Measurements from ENCODE around the gene SSBP3. TPM values are rescaled to one million over a fixed set of nuclear protein-coding genes. Genes with fewer than 3 reads are reported as not detected.

Gene SSBP3
- total and polyA plus RNA-seq, 4 donors = 7.7 to 24.7 (median 17.3) TPM

DNA sequence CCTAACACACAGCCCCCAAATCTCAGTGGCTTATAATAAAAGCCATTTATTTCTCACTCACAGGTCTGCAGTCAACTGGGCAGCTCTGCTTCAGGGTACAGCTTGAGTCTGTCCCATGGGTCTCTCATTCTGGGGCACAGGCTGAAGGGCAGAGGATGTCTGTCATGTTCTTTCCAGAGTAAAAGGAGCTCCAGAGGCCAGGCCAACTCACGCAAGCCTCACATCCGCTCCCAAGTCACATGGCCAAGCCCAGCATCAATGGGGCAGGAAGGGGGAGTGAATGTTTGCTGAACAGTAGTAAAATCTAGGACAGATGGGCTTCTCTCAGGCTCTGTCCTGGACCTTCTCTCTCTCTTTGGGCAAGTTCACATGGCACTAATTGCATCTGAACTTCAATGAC, 7.1 kb upstream of the SSBP3 start:
- Histone ChIP-seq H3K36me3 (ENCODE audit: control insufficient read depth in 4 of 4, insufficient read depth in 3 of 4, low read depth in 1 of 4, low read length in 3 of 4) (no peaks in the 10 kb centered on the region), H3K9ac (ENCODE audit: low read depth in 1 of 2, low read length in 2 of 2) (no peak overlapping the region), H3K27ac (ENCODE audit: low read depth in 1 of 2, low read length in 2 of 2) (peak overlapping the region in 1 of 2 donors; percentile 18), H3K9me3 (ENCODE audit: control insufficient read depth in 4 of 4, low read length in 3 of 4) (no peaks in the 10 kb centered on the region), H3K4me3 (ENCODE audit: low read depth in 1 of 3, low read length in 3 of 3) (no peak overlapping the region), H3K27me3 (ENCODE audit: control insufficient read depth in 4 of 4, insufficient read depth in 4 of 4, low read length in 3 of 4) (no peaks in the 10 kb centered on the region), H3K4me1 (ENCODE audit: control insufficient read depth in 4 of 4, insufficient read depth in 4 of 4, low read length in 3 of 4) (peaks cover 1 to 8% (median 5%) of the 10 kb centered on the region in 4 donors)
- no peak for DNase-seq (ENCODE audit: low spot score)
- TF ChIP-seq JUND (IDR thresholded peaks at IDR 0.05) (no peak), TAF1 (conservative IDR thresholded peaks at IDR 0.05) (no peak), HNF4A (conservative IDR thresholded peaks at IDR 0.05) (no peak), SP1 (IDR thresholded peaks at IDR 0.05) (peak; percentile 38), FOXA2 (IDR thresholded peaks at IDR 0.05) (no peak), NR2F2 (IDR thresholded peaks at IDR 0.05) (peak; percentile 64), YY1 (IDR thresholded peaks at IDR 0.05) (no peak), RAD21 (IDR thresholded peaks at IDR 0.05) (peak in 1 of 2 donors; percentile 12), HNF4G (IDR thresholded peaks at IDR 0.05) (no peak), GABPA (IDR thresholded peaks at IDR 0.05 in 1 of 2, conservative IDR thresholded peaks at IDR 0.05 in 1 of 2) (no peak), RXRA (IDR thresholded peaks at IDR 0.05) (no peak), FOXA1 (IDR thresholded peaks at IDR 0.05) (no peak)
- TF ChIP-seq, protein P1, sequence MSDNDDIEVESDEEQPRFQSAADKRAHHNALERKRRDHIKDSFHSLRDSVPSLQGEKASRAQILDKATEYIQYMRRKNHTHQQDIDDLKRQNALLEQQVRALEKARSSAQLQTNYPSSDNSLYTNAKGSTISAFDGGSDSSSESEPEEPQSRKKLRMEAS (IDR thresholded peaks at IDR 0.05) = no peak
- TF ChIP-seq, protein P2, sequence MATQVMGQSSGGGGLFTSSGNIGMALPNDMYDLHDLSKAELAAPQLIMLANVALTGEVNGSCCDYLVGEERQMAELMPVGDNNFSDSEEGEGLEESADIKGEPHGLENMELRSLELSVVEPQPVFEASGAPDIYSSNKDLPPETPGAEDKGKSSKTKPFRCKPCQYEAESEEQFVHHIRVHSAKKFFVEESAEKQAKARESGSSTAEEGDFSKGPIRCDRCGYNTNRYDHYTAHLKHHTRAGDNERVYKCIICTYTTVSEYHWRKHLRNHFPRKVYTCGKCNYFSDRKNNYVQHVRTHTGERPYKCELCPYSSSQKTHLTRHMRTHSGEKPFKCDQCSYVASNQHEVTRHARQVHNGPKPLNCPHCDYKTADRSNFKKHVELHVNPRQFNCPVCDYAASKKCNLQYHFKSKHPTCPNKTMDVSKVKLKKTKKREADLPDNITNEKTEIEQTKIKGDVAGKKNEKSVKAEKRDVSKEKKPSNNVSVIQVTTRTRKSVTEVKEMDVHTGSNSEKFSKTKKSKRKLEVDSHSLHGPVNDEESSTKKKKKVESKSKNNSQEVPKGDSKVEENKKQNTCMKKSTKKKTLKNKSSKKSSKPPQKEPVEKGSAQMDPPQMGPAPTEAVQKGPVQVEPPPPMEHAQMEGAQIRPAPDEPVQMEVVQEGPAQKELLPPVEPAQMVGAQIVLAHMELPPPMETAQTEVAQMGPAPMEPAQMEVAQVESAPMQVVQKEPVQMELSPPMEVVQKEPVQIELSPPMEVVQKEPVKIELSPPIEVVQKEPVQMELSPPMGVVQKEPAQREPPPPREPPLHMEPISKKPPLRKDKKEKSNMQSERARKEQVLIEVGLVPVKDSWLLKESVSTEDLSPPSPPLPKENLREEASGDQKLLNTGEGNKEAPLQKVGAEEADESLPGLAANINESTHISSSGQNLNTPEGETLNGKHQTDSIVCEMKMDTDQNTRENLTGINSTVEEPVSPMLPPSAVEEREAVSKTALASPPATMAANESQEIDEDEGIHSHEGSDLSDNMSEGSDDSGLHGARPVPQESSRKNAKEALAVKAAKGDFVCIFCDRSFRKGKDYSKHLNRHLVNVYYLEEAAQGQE (IDR thresholded peaks at IDR 0.05) = no peak
- TF ChIP-seq, protein P3, sequence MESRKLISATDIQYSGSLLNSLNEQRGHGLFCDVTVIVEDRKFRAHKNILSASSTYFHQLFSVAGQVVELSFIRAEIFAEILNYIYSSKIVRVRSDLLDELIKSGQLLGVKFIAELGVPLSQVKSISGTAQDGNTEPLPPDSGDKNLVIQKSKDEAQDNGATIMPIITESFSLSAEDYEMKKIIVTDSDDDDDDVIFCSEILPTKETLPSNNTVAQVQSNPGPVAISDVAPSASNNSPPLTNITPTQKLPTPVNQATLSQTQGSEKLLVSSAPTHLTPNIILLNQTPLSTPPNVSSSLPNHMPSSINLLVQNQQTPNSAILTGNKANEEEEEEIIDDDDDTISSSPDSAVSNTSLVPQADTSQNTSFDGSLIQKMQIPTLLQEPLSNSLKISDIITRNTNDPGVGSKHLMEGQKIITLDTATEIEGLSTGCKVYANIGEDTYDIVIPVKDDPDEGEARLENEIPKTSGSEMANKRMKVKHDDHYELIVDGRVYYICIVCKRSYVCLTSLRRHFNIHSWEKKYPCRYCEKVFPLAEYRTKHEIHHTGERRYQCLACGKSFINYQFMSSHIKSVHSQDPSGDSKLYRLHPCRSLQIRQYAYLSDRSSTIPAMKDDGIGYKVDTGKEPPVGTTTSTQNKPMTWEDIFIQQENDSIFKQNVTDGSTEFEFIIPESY (IDR thresholded peaks at IDR 0.05) = no peak
- TF ChIP-seq, protein P4, sequence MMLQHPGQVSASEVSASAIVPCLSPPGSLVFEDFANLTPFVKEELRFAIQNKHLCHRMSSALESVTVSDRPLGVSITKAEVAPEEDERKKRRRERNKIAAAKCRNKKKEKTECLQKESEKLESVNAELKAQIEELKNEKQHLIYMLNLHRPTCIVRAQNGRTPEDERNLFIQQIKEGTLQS (IDR thresholded peaks at IDR 0.05) = no peak
- WGBS = 42% methylated on average over 2 of the region's 2 CpGs

DNA sequence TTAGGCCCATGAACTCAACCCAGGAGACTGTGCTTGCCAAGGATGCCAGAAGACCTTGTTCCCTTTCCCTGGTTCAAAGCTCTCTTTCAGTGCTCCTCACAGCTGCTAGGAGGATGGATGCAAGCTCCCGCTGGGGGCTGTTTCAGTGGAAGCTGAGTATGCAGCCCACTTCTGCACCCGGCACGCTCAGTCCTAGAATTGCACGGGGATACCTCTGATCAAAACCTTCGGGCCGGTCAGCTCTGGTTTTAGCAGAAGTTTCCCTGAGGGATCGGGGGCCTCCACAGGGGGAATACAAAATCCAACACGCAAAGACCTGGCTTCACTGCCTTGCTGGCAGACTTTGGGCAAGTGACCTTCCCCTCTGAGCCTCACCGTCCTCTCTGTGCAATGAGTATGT, 4.2 kb upstream of the SSBP3 start:
- TF ChIP-seq TAF1 (conservative IDR thresholded peaks at IDR 0.05) (no peak), GABPA (IDR thresholded peaks at IDR 0.05 in 1 of 2, conservative IDR thresholded peaks at IDR 0.05 in 1 of 2) (no peak), FOXA1 (IDR thresholded peaks at IDR 0.05) (no peak), RAD21 (IDR thresholded peaks at IDR 0.05) (no peak), NR2F2 (IDR thresholded peaks at IDR 0.05) (no peak), FOXA2 (IDR thresholded peaks at IDR 0.05) (no peak), EGR1 (IDR thresholded peaks at IDR 0.05; ENCODE audit: low read depth in 2 of 2) (no peak), HNF4G (IDR thresholded peaks at IDR 0.05) (no peak), SP1 (IDR thresholded peaks at IDR 0.05) (no peak), YY1 (IDR thresholded peaks at IDR 0.05) (no peak), JUND (IDR thresholded peaks at IDR 0.05) (no peak), RXRA (IDR thresholded peaks at IDR 0.05) (no peak)
- TF ChIP-seq, protein P3 (IDR thresholded peaks at IDR 0.05) = no peak
- TF ChIP-seq, protein P2 (IDR thresholded peaks at IDR 0.05) = no peak
- TF ChIP-seq, protein P4 (IDR thresholded peaks at IDR 0.05) = no peak
- TF ChIP-seq, protein P1 (IDR thresholded peaks at IDR 0.05) = no peak
- Histone ChIP-seq H3K27ac (ENCODE audit: low read depth in 1 of 2, low read length in 2 of 2) (no peak overlapping the region), H3K9me3 (ENCODE audit: control insufficient read depth in 4 of 4, low read length in 3 of 4) (no peaks in the 10 kb centered on the region), H3K4me3 (ENCODE audit: low read depth in 1 of 3, low read length in 3 of 3) (no peak overlapping the region), H3K9ac (ENCODE audit: low read depth in 1 of 2, low read length in 2 of 2) (no peak overlapping the region), H3K4me1 (ENCODE audit: control insufficient read depth in 4 of 4, insufficient read depth in 4 of 4, low read length in 3 of 4) (peaks cover 6 to 19% (median 16%) of the 10 kb centered on the region in 4 donors), H3K27me3 (ENCODE audit: control insufficient read depth in 4 of 4, insufficient read depth in 4 of 4, low read length in 3 of 4) (no peaks in the 10 kb centered on the region), H3K36me3 (ENCODE audit: control insufficient read depth in 4 of 4, insufficient read depth in 3 of 4, low read depth in 1 of 4, low read length in 3 of 4) (no peaks in the 10 kb centered on the region)
- WGBS = 98% methylated on average over 9 of the region's 9 CpGs
- no peak for DNase-seq (ENCODE audit: low spot score)

Data from liver (tissue), 9 donors.